ENCODE data around the gene HNRNPA1.
"Not testable (repeated sequence)": the region's sequence is repeated elsewhere in the genome, so short reads cannot be mapped to it uniquely, and the experiment has no call there.

HNRNPA1 gene

DNA sequence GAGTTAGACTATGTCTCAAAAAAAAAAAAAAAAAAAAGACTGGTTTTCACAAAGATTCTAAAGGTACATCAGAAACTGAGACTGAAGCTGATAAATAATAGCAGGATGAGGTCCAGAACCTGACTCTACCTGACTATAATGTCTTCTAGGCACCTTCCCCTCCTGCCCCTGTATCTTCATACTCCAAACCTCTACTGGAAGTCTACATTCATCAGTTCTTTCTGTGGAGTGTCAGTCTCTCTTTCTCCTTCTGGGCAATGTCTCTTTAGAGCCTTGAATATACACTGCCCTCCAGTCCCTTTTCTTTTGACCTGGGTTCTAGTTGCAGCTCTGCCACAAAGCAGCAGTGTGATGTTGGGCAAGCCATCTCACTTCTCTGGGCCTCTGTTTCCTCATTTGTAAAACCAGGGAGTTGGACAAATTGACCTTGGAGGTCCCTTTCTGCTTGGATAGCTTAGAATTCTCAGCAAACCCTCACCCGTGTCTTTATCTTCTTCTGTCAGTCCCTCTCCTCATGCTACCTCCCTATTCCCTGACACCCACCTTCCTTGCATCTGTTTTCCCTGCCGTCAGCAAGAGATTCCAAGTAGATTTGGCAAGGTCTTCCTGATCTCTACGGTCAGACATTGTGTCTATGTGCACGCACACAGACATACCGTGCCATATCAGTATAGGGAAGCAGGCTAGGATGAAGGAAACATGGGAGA lies 16.0 kb downstream of the HNRNPA1 start:
- Mint-ChIP-seq H3K9me3 (no peaks in the 10 kb centered on the region), H3K4me1 (peaks cover 13% of the 10 kb centered on the region), H3K27me3 (peaks cover 21% of the 10 kb centered on the region), H3K27ac (no peak overlapping the region), H3K36me3 (no peaks in the 10 kb centered on the region), H3K4me3 (no peak overlapping the region)
- no peak for DNase-seq (ENCODE audit: low spot score in 2 of 2)
- ATAC-seq (ENCODE audit: low read depth) = no peak

DNA sequence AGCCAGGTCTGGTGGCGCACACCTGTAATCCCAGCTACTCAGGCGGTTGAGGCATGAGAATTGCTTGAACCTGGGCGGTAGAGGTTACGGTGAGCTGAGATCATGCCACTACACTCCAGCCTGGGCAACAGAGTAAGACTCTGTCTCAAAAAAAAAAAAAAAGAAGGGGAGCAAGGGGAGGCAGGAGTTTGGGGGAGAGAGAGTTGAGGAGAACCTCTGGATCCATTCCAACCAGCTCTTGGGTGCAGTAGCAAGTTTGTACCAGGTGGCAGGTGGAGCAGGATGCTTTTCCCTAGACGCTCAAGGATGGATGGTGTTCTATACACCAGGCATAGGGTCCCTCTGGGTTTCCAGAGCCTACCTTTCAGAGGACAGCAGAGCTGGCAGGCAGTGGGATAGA lies 18.4 kb downstream of the HNRNPA1 start:
- peaks cover 20% of the 10 kb centered on the region for H3K4me1 Mint-ChIP-seq
- DNase-seq (ENCODE audit: low spot score in 2 of 2) = no peak
- no peaks in the 10 kb centered on the region for H3K36me3 Mint-ChIP-seq
- H3K27me3 Mint-ChIP-seq = peaks cover 28% of the 10 kb centered on the region
- no peak for ATAC-seq (ENCODE audit: low read depth)
- H3K27ac Mint-ChIP-seq = no peak overlapping the region
- no peaks in the 10 kb centered on the region for H3K9me3 Mint-ChIP-seq
- H3K4me3 Mint-ChIP-seq = no peak overlapping the region

DNA sequence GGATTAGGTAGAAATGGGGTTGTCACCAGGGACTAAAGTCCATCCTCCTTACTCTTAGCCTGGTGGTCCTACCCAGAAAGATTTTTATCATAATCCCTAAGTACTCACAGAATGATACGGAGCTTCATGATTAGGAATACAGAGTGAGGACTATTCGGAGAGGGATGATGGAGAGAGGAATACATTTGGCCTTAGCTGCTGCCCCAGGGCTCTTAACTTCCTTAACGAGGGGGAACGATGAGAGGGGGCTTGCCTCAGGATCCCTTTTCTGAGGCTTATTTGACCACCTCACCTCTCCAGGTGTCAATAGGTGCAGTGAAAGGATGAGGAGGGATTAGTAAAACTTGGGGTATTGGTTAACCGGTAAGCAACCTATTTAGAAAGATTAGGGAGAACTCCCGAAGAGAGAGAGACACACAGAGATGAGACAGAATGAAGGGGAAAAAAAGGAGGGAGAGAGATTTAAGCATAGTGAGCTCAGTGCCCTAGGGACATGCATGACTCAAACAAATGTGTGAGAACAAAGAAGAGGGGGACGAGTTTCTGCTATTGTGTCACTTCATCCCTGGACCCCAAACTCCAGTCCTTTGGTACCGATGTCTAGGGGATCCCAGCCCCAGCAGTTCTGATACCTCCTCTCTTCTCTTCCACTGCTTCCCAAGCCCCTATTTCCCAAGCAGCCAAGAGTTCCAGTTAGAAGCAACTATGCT lies 19.1 kb downstream of the HNRNPA1 start:
- H3K4me1 Mint-ChIP-seq = peaks cover 27% of the 10 kb centered on the region
- ATAC-seq (ENCODE audit: low read depth) = no peak

DNA sequence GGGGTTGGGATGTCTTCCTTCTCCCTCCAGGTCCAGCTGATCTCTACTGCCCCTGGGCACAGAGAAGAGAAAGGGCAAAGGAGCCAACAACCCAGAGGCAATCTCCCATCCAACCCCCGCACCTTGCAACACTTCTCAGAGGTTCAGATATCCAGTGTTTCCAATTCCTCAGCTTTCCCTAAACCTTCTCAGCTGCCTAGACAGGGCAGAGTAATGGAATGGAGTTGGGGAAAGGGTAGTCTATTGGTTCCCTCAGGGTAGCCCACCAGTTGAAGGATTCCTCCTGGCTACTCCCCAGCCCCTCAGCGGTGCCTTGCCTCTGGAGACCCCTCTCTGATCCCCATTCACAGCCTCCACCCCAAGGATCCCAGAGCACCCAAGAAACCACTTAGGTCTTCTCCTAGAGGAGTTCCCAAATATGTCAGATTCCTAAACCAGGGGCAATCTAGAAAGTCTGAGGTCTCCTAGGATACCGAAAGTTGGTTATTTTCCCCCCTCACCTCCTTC lies 19.8 kb downstream of the HNRNPA1 start:
- Mint-ChIP-seq H3K36me3 (no peaks in the 10 kb centered on the region), H3K27ac (no peak overlapping the region), H3K4me3 (no peak overlapping the region), H3K4me1 (peaks cover 29% of the 10 kb centered on the region), H3K27me3 (peaks cover 28% of the 10 kb centered on the region), H3K9me3 (no peaks in the 10 kb centered on the region)
- DNase-seq (ENCODE audit: low spot score in 2 of 2) (no peak), ATAC-seq (ENCODE audit: low read depth) (no peak)

More for the DNA sequence above, 19.1 kb downstream of the HNRNPA1 start:
- Mint-ChIP-seq H3K27me3 (peaks cover 28% of the 10 kb centered on the region), H3K4me3 (no peak overlapping the region), H3K9me3 (no peaks in the 10 kb centered on the region), H3K36me3 (no peaks in the 10 kb centered on the region), H3K27ac (no peak overlapping the region)
- DNase-seq (ENCODE audit: low spot score in 2 of 2) = no peak

DNA sequence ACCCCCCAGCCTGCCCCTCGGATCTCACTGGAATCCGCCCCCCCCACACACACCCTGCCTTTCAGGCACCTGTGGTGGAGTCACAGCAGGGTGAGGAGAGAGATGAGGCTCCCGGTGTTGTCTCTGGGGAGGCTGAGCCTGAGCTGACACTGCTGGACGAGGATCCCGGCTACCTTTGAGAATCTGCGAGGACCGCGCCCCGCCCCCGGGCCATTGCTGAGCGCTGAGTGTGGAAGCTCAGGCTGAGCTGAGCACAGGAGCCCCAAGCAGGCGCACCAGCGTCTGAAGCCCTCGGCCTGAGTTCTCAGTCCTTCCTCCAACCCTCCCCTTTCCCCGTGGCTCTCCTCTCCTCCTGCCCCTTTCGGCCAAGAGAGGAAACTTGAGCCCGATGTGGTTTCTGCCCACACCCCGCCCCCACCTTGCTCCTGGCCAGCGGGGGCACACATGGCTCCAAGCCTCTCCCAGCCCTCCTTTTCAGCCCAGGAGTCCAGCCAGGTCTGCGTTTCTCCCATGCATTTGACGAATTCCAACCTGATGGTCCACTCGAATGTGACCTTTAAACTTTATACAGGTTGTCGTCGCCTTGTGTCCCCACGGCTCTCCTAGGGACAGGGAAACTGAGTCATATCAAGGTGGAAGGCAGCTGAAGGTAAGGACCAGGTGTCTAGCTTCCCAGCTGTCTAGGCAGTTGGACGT lies 20.4 kb downstream of the HNRNPA1 start, which contains the start of gene NFE2:
Gene NFE2 (minus strand): TSS at position 284 of the 696 bp plus-strand sequence. CDS start 5,767 bp downstream, outside the sequence.
- DNase-seq (ENCODE audit: low spot score in 2 of 2) = peak in 1 of 2 donors; percentile 42
- peaks cover 29% of the 10 kb centered on the region for H3K4me1 Mint-ChIP-seq
- H3K27me3 Mint-ChIP-seq = peaks cover 28% of the 10 kb centered on the region

DNA sequence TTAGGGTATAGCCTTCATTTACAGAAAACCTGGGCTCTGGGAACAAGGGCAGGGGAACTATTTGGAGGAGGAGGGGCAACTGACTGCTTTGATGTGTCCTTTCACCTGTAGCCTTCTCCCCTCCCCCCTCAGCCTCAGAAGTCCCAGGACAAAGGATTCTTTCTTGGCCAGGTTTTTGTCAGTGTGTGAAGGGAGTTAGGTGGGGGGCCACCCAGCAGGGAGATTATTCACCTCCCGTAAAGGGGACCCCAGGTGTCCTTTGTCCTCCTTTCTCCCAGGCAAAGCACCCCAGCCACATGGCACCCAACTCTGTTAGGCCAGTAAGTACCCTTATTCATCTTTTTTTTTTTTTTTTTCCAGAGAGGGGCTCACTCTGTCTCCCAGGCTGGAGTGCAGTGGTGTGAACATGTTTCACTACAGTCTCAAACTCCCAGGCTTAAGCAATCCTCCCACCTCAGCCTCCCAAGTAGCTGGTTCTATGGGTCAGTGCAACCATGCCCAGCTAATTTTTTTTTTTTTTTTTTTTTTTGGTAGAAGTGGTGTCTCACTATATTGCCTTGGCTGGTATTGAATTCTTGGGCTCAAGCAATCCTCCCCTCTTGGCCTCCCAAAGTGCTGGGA lies 21.0 kb downstream of the HNRNPA1 start:
- no peak overlapping the region for H3K4me3 Mint-ChIP-seq
- H3K36me3 Mint-ChIP-seq = no peaks in the 10 kb centered on the region
- H3K9me3 Mint-ChIP-seq = no peaks in the 10 kb centered on the region
- DNase-seq (ENCODE audit: low spot score in 2 of 2) (no peak), ATAC-seq (ENCODE audit: low read depth) (no peak)
- H3K27me3 Mint-ChIP-seq = peaks cover 28% of the 10 kb centered on the region
- no peak overlapping the region for H3K27ac Mint-ChIP-seq
- peaks cover 29% of the 10 kb centered on the region for H3K4me1 Mint-ChIP-seq

More for the DNA sequence above, 20.4 kb downstream of the HNRNPA1 start, which contains the start of gene NFE2:
- Mint-ChIP-seq H3K36me3 (no peaks in the 10 kb centered on the region), H3K4me3 (peak within 1 kb of the TSS; percentile 27), H3K27ac (no peak within 1 kb of the TSS), H3K9me3 (no peaks in the 10 kb centered on the region)
- ATAC-seq (ENCODE audit: low read depth) = peak; percentile 64

DNA sequence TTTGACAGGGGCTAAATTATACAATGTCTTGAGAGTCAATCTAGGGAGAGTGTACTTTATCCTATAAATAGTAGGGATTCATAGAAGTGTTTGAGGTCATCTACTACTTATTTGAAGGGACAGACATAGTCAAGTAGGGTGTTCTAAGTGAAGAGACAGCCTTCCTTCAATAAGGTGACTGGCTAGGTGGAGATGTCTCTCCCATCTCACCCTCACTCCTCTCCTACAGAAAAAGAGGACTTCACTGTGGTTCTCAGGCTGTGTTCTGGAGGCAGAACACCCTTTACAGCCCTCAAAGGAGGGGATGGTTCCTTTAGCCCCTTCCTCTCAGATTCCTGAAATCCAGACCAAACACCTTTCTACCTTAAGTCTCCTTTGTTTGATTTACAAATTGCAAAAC lies 23.1 kb downstream of the HNRNPA1 start:
- no peak for DNase-seq (ENCODE audit: low spot score in 2 of 2)
- Mint-ChIP-seq H3K4me3 (no peak overlapping the region), H3K27ac (no peak overlapping the region), H3K27me3 (peaks cover 23% of the 10 kb centered on the region), H3K4me1 (peaks cover 24% of the 10 kb centered on the region), H3K36me3 (no peaks in the 10 kb centered on the region), H3K9me3 (no peaks in the 10 kb centered on the region)
- no peak for ATAC-seq (ENCODE audit: low read depth)

DNA sequence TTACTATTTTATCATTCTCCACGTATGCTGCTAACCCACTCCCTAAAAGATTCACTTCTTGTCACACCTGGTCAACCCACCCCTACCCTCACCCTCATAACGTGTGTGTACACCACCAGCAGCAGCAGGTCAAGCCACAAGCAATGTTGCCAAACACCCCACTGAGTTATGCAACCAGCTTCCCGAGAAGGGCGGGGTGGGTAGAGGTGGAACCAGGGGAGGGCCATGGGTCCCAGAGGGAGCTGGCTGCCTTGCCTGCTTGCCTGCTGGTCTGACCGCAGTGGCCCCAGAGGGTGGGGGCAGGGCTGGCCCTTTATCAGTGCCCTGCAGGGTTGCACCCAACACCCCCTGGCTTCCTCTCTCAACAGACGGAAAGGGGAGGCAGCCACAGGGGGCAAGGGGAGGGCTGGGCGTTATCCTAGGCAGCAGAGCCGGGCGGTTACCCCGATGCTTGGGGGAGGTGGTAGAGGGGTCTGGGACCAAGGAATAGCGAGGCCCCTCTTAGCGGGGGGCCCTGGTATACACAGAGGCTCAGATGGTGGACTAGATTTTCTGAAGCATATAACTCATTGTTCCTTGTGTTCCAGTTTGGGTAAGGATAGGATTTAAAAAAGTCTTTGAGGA lies 23.8 kb downstream of the HNRNPA1 start:
- Mint-ChIP-seq H3K4me3 (peak overlapping the region; percentile 58), H3K36me3 (no peaks in the 10 kb centered on the region), H3K9me3 (no peaks in the 10 kb centered on the region), H3K4me1 (peaks cover 24% of the 10 kb centered on the region), H3K27ac (no peak overlapping the region), H3K27me3 (peaks cover 22% of the 10 kb centered on the region)
- ATAC-seq (ENCODE audit: low read depth) = peak; percentile 65
- no peak for DNase-seq (ENCODE audit: low spot score in 2 of 2)

DNA sequence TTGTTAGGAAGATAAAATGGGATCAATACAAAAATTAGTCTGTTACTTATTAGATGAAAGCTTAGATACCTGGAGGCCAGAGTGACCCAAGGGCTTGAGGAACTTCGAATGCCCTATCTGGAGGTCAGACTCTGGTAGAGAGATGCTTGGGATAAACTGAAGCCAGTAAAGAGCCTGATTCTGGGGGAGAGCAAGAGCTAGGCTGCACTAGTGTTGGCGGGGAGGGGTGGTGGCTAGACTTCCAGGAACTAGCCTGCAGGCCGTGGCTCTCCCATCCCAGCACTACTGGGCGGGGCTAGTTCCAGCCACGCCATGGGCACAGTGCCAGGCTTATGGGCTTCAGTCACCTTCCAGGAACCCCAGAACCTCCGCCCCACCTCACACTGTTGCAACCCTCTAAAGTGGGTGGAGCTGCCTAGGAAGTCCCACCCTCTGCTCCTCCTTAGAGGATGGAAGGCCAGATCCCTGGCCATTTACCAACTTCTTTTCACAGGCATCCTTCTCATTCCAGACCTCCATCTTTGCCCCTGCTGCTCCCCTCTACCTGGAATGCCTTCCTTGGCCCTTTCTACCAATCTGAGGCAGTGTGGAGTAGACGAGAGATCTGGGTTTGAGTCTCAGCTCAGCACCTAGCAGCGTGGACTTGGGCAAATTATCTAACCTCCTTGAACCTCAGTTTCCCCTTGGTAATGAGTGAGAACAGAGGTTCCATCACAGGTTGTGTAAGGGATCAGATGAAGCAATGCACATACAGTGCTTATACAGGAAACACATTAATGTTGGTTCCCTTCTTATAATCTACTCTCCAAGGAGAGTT lies 26.6 kb downstream of the HNRNPA1 start:
- Mint-ChIP-seq H3K4me1 (peaks cover 15% of the 10 kb centered on the region), H3K36me3 (no peaks in the 10 kb centered on the region), H3K27ac (no peak overlapping the region), H3K9me3 (no peaks in the 10 kb centered on the region), H3K4me3 (no peak overlapping the region), H3K27me3 (peaks cover 13% of the 10 kb centered on the region)
- no peak for ATAC-seq (ENCODE audit: low read depth)
- DNase-seq (ENCODE audit: low spot score in 2 of 2) = no peak

DNA sequence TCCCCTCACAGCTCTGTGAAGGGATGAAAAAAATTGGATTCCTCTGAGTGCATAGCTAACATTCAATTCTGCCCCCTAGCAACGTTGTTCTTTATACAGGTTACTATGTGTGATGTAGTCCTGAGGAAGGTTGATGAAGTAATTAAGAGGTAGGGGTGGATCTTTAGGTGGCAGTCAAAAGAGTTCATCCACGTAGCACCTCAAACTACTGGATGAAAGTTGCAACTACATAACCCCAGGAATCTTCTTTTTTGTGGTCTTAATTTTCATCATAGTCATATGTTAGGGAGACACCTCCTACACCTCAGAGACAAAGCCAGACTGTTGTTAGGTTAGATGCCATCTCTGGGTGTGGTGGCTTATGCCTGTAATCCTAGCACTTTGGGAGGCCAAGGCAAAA lies 30.5 kb downstream of the HNRNPA1 start:
- no peak for ATAC-seq (ENCODE audit: low read depth)
- no peak overlapping the region for H3K27ac Mint-ChIP-seq
- peaks cover 5% of the 10 kb centered on the region for H3K27me3 Mint-ChIP-seq
- no peak for DNase-seq (ENCODE audit: low spot score in 2 of 2)
- no peak overlapping the region for H3K4me3 Mint-ChIP-seq
- H3K4me1 Mint-ChIP-seq = no peaks in the 10 kb centered on the region
- H3K9me3 Mint-ChIP-seq = no peaks in the 10 kb centered on the region
- H3K36me3 Mint-ChIP-seq = no peaks in the 10 kb centered on the region

DNA sequence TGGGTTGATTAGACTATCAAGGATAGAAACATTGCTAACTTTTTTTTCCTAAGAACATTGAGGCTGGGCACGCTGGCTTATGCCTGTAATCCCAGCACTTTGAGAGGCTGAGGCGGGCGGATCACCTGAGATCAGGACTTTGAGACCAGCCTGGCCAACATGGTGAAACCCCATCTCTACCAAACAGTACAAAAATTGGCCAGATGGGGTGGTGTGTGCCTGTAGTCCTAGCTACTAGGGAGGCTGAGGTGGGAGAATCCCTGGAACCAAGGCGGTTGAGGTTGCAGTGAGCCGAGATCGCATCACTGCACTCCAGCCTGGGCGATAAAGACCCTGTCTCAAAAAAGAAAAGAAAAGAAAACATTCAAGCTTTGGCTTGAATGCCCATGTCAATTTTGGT lies 31.8 kb downstream of the HNRNPA1 start:
- not testable (repeated sequence) for H3K4me3 Mint-ChIP-seq; H3K4me1 Mint-ChIP-seq; DNase-seq (ENCODE audit: low spot score in 2 of 2); H3K27me3 Mint-ChIP-seq; H3K36me3 Mint-ChIP-seq; H3K27ac Mint-ChIP-seq; ATAC-seq (ENCODE audit: low read depth); H3K9me3 Mint-ChIP-seq

DNA sequence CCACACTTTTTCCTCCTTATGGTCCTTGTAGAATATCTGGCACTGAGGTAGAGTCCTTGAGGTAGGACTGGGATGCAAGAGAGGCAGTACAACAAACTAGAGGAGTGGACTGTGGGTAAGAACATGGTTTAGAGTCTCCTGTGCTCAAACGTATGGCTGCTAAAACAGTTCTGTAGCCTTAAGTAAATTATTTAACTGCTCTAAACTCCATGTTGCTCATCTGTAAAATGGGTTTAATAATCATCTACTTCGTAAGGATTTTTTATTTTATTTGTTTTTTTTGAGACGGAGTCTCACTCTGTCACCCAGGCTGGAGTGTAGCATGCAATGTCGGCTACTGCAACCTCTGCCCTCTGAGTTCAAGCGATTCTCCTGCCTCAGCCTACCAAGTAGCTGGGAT lies 40.8 kb downstream of the HNRNPA1 start:
- Mint-ChIP-seq H3K4me1 (peaks cover 5% of the 10 kb centered on the region), H3K4me3 (no peak overlapping the region), H3K27me3 (no peaks in the 10 kb centered on the region), H3K27ac (no peak overlapping the region), H3K36me3 (no peaks in the 10 kb centered on the region), H3K9me3 (no peaks in the 10 kb centered on the region)
- no peak for DNase-seq (ENCODE audit: low spot score in 2 of 2)
- ATAC-seq (ENCODE audit: low read depth) = no peak
